PFSK-1 (cell line): ENCODE data around the gene FEM1B.

Experiments used
- FOXP2 ChIP-seq: optimal IDR thresholded peaks from 2 replicates; pipeline ENCODE3; 2011; ENCODE audit warnings: borderline replicate concordance, control low read depth, inconsistent platforms; ENCODE audit not compliant: insufficient read depth; ENCODE audit errors: extremely low read length, extremely low read depth
- POLR2AphosphoS5 ChIP-seq: IDR thresholded peaks from 2 replicates; pipeline ENCODE4 v1.6.1; 2012; ENCODE audit warnings: low read depth, mild to moderate bottlenecking, control low read depth, low read length, moderate library complexity
- SIN3A ChIP-seq: IDR thresholded peaks from 2 replicates; pipeline ENCODE4 v1.6.1; 2012; ENCODE audit warnings: mild to moderate bottlenecking, low read length, moderate library complexity, borderline replicate concordance; ENCODE audit not compliant: insufficient read depth
- TAF1 ChIP-seq: IDR thresholded peaks from 2 replicates; pipeline ENCODE4 v1.6.1; 2012; ENCODE audit warnings: low read length, control low read depth, borderline replicate concordance; ENCODE audit not compliant: insufficient read depth
- TF ChIP-seq, protein P1 (sequence below), 2 experiments: IDR thresholded peaks; 2 replicates each; pipeline versions ENCODE4 v1.6.1 to v1.8.0; 2011 to 2012; ENCODE audit warnings: low read depth in 2 of 2, low read length in 2 of 2, control low read depth in 1 of 2, inconsistent platforms in 1 of 2, mild to moderate bottlenecking in 1 of 2, moderate library complexity in 1 of 2; ENCODE audit not compliant: insufficient read depth in 1 of 2

The FEM1B gene

DNA sequence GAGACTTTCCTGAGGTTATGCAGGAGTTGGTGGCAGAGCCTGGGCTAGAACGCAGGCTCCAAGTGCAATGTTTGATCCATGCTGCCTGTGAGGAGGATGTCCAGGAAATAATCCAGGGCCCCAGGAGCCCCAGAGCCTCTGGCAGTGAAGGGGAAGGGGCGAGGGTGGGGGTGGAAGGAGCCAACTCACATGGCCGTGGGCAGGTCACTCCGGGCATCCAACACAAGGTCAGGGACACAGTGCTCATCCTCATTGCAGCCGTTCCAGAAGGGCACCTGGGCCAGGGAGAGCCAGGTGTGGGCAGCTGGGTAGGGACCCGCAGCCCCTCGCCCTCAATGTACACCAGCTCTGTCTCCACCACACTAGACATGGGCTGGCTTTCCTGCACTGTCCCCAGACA is 43.7 kb downstream of the FEM1B start:
- TF ChIP-seq, protein P1, sequence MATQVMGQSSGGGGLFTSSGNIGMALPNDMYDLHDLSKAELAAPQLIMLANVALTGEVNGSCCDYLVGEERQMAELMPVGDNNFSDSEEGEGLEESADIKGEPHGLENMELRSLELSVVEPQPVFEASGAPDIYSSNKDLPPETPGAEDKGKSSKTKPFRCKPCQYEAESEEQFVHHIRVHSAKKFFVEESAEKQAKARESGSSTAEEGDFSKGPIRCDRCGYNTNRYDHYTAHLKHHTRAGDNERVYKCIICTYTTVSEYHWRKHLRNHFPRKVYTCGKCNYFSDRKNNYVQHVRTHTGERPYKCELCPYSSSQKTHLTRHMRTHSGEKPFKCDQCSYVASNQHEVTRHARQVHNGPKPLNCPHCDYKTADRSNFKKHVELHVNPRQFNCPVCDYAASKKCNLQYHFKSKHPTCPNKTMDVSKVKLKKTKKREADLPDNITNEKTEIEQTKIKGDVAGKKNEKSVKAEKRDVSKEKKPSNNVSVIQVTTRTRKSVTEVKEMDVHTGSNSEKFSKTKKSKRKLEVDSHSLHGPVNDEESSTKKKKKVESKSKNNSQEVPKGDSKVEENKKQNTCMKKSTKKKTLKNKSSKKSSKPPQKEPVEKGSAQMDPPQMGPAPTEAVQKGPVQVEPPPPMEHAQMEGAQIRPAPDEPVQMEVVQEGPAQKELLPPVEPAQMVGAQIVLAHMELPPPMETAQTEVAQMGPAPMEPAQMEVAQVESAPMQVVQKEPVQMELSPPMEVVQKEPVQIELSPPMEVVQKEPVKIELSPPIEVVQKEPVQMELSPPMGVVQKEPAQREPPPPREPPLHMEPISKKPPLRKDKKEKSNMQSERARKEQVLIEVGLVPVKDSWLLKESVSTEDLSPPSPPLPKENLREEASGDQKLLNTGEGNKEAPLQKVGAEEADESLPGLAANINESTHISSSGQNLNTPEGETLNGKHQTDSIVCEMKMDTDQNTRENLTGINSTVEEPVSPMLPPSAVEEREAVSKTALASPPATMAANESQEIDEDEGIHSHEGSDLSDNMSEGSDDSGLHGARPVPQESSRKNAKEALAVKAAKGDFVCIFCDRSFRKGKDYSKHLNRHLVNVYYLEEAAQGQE (IDR thresholded peaks at IDR 0.05; ENCODE audit: insufficient read depth in 1 of 2, low read depth in 2 of 2, low read length in 2 of 2): no peak
- TF ChIP-seq FOXP2: no peak
- TF ChIP-seq TAF1: no peak
- TF ChIP-seq POLR2AphosphoS5: no peak
- no peak for TF ChIP-seq SIN3A

DNA sequence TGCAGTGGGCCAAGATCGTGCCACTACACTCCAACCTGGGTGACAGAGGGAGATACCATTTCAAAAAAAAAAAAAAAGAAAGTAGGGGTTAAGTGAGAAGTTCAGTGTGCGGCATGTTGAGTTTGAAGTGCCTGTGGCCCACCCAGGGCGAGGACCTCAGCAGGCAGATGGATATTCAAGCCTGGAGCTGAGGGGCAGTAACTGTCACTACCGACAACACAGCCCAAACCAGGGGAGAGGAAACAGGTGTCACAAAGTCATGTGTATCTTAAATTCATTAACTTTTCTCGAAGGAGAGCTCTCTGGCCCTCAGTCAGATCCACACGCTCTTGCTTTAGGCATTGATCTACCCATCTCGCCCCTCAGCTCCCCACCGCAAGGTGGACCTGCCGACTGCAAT is 45.3 kb downstream of the FEM1B start:
- TF ChIP-seq, protein P1 (IDR thresholded peaks at IDR 0.05; ENCODE audit: insufficient read depth in 1 of 2, low read depth in 2 of 2, low read length in 2 of 2): no peak
- no peak for TF ChIP-seq SIN3A
- TF ChIP-seq POLR2AphosphoS5: no peak
- no peak for TF ChIP-seq TAF1
- TF ChIP-seq FOXP2: no peak

DNA sequence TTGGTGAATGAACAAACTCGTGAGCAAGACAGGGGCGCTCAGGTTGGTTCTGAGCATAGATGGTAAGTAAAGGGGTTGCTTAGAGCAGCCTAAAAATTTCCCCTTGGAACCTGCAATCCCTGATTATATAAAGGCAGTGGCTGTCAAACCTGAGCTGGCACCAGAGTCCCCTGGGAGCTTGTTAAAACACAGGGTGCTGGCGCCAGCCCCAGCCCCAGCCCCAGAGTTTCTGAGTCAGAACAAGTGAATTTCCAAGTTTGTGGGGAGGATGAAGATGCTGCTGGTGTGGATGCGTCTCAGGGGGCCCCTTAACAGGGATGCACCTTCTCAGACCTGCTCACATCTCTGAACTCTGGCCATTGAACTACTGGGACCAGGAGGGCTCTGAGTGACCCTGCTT is 48.2 kb downstream of the FEM1B start:
- TF ChIP-seq, protein P1 (IDR thresholded peaks at IDR 0.05; ENCODE audit: insufficient read depth in 1 of 2, low read depth in 2 of 2, low read length in 2 of 2): no peak
- no peak for TF ChIP-seq POLR2AphosphoS5
- TF ChIP-seq TAF1: no peak
- TF ChIP-seq SIN3A: no peak
- no peak for TF ChIP-seq FOXP2

DNA sequence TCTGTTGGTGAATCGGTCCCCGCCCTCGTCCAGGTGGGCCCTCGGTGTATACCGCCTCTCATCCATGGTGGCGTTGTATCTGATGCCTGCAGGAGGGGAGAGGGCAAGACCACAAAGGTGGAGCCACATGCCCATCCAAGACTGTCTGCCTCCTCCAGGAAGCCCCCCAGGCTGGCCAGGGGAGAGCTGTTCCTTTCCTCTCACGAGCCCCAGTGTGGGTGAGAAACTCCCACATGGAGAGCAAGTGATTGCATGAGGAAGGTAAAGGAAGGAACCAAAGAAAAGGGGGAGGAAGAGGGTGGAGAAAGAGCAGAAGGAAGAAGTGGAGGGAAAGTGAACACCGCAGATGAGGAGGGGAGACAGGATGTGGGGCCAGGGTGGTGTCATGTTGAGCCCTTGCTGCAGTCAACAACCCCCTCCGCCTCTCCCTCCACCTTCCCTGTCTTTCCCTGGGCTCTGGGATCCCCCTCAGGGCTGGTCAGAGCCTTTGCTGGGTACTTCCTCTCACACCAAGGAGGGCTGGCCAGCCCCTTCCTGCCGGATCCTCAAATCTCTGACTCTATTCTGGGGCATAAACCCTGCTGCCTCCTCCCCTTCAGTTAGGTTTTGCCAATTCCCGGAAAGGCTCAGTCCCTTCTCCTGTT is 49.3 kb downstream of the FEM1B start:
- TF ChIP-seq TAF1: no peak
- no peak for TF ChIP-seq SIN3A
- TF ChIP-seq, protein P1 (IDR thresholded peaks at IDR 0.05; ENCODE audit: insufficient read depth in 1 of 2, low read depth in 2 of 2, low read length in 2 of 2): no peak
- TF ChIP-seq FOXP2: peak; percentile 65
- peak; percentile 40; the same call in 1 of the 2 replicates for TF ChIP-seq POLR2AphosphoS5

DNA sequence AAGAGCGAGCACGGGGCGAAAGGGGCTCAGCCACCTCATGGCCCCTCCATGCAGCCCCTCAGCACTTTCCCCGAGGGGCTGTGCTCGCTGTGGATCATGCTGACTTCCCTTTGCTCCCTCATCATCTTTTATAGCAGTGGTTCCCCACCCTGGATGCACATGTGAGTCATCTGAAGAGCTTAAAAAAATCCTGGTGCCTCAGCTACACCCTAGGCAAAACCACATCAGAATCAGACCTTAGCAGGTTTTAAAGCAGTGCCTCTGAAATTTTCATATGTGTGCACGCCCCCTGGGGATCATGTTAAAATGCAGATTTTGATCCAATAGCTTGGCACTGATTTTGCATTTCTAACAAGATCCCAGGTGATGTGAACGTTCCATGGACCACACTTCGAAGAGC is 50.9 kb downstream of the FEM1B start:
- TF ChIP-seq FOXP2 (no peak), TAF1 (no peak), POLR2AphosphoS5 (no peak)
